ENCODE results near the gene KRT24.

KRT24 gene

GRCh38 chr17:40695874-40696472, 7.6 kb downstream of the KRT24 start:
- DNase-seq (ENCODE audit: low read depth in 2 of 2), result no peak

GRCh38 chr17:40694584-40694983, 9.0 kb downstream of the KRT24 start:
- DNase-seq (ENCODE audit: low read depth in 2 of 2), result no peak

DNA sequence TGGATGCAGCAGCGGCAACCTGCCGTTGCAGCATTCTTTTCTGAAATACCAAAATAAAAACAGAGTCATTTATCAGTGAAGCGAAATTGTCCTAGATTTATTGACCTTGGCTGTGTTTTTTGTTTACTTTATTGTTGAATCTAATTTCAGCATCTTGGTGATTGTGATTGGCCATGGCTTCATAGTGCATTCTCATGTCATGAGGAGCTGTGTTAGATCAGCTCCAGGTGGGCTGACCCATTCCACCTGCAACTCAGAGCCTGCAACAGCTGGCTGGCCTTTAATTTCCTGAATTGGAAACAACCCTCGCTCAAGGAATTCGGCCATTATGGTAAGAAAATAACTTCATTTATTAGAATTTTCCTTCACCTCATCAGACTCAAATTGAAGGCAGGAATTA, 16.4 kb downstream of the KRT24 start:
- DNase-seq (ENCODE audit: low read depth in 2 of 2), result no peak

- no peak for DNase-seq (ENCODE audit: low read depth in 2 of 2)
Measured at GRCh38 chr17:40686192-40686591, 17.4 kb downstream of the KRT24 start.

GRCh38 chr17:40680998-40681397, 22.6 kb downstream of the KRT24 start:
- DNase-seq (ENCODE audit: low read depth in 2 of 2), result no peak

GRCh38 chr17:40679523-40679907, 24.0 kb downstream of the KRT24 start:
- no peak for DNase-seq (ENCODE audit: low read depth in 2 of 2)

- no peak for DNase-seq (ENCODE audit: low read depth in 2 of 2)
Measured at GRCh38 chr17:40678902-40679522, 24.5 kb downstream of the KRT24 start.

- no peak for DNase-seq (ENCODE audit: low read depth in 2 of 2)
Measured at GRCh38 chr17:40675905-40676304, 27.6 kb downstream of the KRT24 start.

DNA sequence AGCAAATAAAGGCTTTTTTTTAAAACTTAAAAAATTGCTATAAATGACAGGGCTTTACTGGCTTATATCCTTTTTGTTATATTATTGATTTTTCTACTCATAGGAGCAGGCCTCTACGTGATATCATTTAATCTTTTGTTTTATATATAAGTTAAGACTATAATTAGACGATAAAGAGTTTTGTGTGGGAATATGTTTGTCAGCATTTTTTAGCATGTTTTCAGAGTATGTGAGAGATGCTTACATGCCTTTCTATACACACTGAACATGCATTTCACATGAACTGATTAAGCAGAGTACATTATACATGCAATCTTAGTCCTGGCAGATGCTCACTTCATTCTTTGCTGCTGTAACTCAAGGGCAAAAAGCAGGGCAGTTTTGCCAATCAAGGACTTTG, 30.9 kb downstream of the KRT24 start:
- no peak for DNase-seq (ENCODE audit: low read depth in 2 of 2)

DNA sequence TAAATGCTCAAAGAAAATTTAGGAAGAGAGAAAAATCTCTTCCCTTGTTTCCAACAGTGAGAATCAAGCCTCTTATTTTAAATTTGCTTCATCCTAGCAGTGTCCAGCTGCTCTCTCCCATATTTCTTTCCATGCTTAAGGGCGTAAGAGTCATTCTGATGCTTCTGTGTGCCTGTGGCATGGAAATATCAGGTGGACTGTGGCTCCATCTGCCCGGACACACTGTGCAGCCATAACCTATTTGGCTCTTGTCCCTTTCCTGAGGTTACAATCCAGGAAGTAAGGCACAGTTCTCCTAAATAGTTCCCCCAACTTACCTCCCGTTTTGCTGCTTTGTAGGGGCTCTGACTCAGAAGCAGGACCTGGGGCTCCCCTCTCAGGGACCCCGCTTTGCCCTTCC, 32.3 kb downstream of the KRT24 start:
- no peak for DNase-seq (ENCODE audit: low read depth in 2 of 2)

DNA sequence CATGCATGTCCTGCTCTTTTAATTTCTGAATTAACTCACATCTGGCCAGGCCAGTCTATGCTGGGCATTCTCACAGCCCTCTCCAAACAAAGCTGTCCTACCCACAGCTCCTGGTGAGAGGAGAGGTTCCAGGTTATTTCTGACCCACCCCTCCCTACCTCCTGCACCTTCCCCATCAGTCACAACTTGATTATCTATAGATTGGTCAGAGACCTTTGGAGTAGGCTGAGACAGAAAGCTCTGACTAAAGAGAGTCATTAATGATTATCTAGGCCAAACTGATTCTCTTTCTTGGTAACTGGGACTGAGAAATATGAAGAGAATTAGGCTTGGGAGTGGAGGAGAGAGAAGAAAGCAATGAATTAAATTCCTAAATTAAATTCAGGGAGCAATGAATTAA, 37.2 kb downstream of the KRT24 start:
- no peak for DNase-seq (ENCODE audit: low read depth in 2 of 2)

DNA sequence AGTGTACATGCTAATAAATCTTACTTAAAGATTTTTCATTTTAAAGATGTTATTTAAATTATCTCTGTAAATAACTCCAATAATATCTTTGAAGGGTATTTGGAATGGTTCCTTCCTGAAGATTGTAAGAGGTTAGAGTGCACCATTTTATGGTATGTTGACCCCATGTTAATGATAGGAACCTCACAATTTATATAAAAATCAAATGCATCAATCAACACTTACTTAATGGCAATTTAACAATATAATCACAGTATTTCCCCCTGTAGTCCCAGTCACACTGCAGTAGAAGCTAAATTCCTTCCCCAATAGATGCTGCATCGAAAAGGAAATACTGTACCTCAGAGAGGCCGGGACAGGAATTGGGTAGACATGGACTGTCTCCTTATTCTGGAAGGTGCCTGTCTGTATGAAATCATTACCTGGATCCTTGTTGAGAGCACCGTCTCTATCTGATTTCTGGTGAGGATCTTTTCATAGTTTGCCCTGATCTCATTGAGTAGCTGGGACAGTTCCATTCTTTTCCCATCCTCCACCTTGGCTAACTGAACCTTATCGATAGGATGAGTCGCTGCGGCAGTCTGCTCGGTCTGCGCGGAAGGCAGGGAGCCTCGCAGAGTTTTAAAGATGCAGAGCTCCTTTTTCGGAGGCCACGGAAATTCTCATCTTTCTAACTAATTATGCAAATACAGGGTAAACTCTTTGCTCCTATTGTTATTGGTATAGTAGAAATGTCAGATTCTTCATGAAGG, 38.8 kb downstream of the KRT24 start, which contains the start of gene KRT222:
Gene KRT222, minus strand, starts transcription at position 596 of the 752 bp plus-strand sequence. Its CDS starts 78 bp downstream, at position 518.
- no peak for DNase-seq (ENCODE audit: low read depth in 2 of 2)

GRCh38 chr17:40663252-40663651, 40.3 kb downstream of the KRT24 start:
- DNase-seq (ENCODE audit: low read depth in 2 of 2), result no peak

GRCh38 chr17:40659911-40660310, 43.6 kb downstream of the KRT24 start:
- DNase-seq (ENCODE audit: low read depth in 2 of 2), result no peak

DNA sequence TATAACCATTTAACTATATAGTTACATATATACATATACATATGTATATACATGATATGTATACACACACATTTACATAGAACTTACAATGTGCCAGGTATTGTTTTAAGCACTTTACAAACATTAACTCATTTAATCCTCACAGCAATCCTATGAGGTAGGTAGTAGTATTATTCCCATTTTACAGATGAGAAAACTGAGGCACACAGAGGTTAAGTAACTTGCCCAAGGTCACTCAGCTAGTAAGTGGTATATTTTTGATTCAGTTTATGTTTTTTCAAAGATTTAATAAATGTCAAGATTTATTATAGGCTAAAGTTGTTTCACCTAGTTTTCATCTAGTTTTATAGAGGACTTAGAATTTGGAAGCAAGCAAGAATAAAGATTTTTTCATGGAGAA, 45.2 kb downstream of the KRT24 start:
- no peak for DNase-seq (ENCODE audit: low read depth in 2 of 2)

DNA sequence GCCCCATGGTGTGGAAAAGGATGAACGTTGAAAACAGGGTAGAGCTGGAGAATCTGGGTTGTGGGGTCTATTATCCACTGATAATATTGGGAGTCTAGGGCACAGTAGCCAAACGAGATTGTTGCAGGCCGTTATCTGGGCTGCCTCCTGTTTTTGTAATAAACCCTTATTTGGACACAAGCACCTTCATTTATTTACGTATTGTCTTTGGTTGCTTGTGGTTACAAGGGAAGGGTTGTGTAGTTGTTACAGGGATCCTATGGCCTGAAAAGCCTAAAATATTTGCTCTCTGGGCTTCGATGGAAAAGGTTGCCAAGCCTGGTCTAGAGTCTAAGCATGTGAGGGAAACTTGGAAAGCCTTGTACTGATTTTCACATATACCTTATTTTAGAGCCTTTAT, 51.6 kb downstream of the KRT24 start:
- no peak for DNase-seq (ENCODE audit: low read depth in 2 of 2)

DNA sequence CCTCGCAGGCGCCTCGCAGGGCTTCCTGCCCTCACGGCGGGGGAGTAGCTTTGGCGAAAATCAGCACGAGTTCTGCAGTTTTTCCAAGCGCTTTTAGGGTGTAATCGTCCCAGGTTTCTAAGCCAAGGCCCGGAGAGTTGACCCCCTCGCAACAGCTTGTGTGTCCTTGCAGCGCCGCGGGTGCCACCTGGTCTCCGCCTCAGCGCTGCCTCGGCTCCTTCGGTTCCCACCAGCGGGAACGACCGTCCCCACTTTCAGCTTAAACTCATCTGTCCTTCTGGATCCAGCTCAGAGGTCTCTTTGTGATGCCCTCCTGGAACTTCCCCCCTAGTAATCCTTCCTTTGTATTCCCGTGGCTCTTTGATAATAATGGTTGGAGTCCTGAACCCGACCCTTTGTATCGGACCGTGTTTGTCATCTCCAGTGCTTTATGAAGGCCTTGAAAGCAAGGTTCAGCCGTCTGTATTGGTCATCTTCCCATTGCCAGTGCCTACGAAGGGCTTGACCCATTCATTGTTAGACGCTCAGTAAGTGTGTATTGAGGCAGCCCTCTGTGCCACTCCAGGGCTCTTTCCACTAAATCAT, 55.1 kb downstream of the KRT24 start:
- peak in 1 of 2 donors; percentile 2 for DNase-seq (ENCODE audit: low read depth in 2 of 2)
